ENCODE data around the gene MT2A.

MT2A gene

GRCh38 chr16:56651586-56651985, 43.2 kb downstream of the MT2A start, which contains the start of gene MT1B:
Gene MT1B, plus strand, starts transcription at chr16:56651886. Its CDS starts 68 bp downstream, at chr16:56651954.
- DNase-seq: no peak
- in situ Hi-C loops (cut with HindIII; ENCODE audit: low pct_ligation_motif_present, low pct_unique_long_range_greater_than_20kb, low sequenced_read_pairs): no loop called here

GRCh38 chr16:56652600-56652999, 44.2 kb downstream of the MT2A start:
- DNase-seq: no peak
- in situ Hi-C loops (cut with HindIII; ENCODE audit: low pct_ligation_motif_present, low pct_unique_long_range_greater_than_20kb, low sequenced_read_pairs): no loop called here

- in situ Hi-C loops (cut with HindIII; ENCODE audit: low pct_ligation_motif_present, low pct_unique_long_range_greater_than_20kb, low sequenced_read_pairs): no loop called here
- no peak for DNase-seq
Measured at GRCh38 chr16:56653218-56653617, 44.8 kb downstream of the MT2A start.

DNA sequence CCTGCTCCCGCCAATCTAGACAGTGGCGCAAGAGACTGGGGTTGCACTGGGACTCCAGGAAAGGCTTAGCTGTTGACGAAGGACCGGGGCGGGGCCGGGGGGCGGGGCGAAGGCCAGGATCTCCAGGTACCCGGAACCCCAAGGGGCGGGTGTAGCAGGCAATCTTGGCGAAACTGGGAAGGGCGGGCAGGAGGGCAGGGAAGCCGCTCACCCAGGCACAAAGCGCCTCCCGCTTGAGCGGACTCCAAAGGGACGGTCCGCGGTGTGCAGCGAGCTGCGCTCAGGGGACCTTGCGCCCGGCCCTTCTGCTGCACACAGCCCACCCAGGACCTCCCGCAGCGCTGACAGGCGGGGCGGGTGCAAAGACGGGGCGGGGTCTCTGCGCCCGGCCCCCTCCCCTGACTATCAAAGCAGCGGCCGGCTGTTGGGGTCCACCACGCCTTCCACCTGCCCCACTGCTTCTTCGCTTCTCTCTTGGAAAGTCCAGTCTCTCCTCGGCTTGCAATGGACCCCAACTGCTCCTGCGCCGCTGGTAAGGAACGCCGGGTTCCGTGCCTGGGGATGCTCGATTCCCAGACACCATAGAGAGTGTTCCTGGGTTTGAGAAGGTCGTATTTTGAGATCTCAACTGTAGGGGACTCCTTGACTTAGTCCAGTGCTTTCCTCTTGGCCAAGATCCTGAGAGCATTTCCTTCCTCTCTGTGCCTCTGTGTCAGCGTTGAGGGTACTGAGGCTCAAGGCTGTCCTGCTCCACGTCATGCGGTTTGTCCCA, 49.4 kb downstream of the MT2A start, which contains the start of gene MT1F:
MT1F (plus strand) TSS at position 405 of the 772 bp plus-strand sequence; CDS start at position 505, 100 bp downstream.
- in situ Hi-C loops (cut with HindIII; ENCODE audit: low pct_ligation_motif_present, low pct_unique_long_range_greater_than_20kb, low sequenced_read_pairs): no loop called here
- peak; percentile 89 for DNase-seq

GRCh38 chr16:56658327-56658875, 50.0 kb downstream of the MT2A start:
- no peak for DNase-seq
- in situ Hi-C loops (cut with HindIII; ENCODE audit: low pct_ligation_motif_present, low pct_unique_long_range_greater_than_20kb, low sequenced_read_pairs): no loop called here
